GM21381 (cell line): ENCODE measurements around the gene TSPAN12.
A peak's percentile ranks its signal among the peaks of the same experiment; 100 is the strongest.

Experiments
- ATAC-seq: cut with Tn5 transposase; IDR thresholded peaks from one replicate; pipeline ENCODE4 v1.9.1; 2021; ENCODE audit warnings: mild to moderate bottlenecking, moderate library complexity; ENCODE audit not compliant: unreplicated experiment

TSPAN12 gene

DNA sequence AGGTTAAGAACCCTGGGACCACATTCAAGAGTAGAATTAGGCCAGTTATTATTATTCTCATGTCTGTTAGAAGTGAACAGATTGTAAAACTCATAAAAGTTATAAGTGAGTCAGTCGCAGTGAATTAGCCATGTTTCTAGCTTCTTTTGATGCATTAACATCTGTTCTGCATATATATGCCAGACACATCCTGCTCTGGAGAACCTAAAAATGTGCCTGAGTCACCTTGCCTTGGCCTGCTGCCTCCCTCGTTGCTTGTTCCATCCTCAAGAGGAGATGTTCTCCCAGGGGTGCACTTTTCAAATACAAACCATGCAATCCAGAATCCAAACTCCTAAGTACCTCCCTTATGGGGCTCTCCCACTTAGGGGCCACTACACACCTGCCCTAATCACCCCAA lies 14.8 kb downstream of the TSPAN12 start:
- no peak for ATAC-seq

DNA sequence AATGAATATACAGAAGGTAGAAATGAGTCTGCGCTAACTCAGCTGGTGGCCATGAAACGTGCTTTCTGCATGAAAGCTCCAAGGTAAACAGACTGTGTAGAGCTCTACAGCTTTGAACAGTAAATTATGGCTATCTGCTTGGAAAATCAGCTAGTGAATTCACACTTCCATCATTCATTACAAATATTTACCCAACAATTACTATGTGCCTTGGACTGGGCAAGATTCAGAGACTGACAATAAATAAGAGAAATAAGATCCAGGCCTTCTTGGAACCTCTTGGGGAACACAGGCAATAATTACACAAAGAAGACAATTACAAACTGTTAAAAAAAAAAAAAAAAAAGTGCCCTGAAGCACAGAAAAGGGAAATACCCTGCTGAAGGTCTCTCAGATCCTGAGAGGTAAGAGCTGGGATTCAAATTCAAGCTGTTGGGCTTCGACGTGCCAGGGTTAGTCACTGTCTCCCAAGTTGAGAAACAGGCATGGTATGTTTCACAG lies 15.8 kb downstream of the TSPAN12 start:
- no peak for ATAC-seq

DNA sequence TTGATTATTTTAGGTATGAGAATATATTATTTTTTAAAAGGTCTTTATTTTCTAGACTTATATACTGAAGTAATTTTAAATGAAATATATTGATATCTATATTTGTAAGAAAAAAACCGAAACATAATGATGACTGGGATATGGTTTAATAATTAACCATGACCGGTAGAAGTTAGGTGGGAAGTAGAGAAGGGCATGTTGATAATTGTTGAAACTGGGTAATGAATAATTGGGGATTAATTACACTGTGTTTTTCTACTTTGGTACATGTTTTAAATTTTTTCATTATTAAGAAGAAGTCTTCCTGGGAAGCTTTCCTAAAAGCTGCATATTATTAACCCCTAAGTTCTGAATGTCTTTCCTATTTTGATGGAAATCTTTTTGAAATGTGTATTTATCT lies 16.3 kb downstream of the TSPAN12 start:
- ATAC-seq = no peak

DNA sequence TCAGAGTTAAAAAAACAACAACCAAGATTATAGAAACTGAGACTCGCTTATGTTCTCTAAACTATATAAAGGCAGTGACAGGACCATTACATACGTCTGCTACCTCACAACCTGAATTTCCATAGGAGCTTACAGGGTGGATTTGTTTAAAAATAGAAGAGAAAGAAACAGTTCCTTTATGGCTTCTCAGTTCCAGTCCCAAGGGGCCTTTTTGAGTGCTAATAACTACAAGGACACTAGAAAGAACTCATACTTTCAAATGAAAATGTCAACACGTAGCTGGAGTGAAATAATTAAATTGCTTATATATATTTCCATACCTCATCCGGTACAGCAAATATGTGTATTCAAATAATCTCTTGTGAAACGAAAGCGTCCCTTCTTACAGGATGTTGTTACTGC lies 19.7 kb downstream of the TSPAN12 start:
- ATAC-seq = peak; percentile 56

DNA sequence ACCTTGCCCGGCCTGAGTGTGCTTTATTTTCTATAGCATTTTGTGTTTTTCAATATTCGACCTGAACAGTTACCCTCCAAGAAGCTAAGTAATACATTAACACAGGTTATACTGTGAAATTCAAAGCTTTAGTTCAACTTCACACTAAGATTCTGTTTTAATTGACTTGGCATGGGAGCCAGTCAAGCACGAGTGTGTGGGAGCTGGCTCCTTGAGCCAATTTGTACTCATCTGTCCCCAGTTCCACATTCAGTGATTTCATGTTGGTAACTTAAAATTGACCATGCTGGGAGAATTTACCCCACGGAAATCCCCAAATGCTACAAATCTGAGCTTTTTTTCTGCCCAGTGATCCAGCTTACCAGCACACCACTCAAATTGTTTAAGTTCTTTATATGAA lies 20.3 kb downstream of the TSPAN12 start:
- ATAC-seq = no peak

DNA sequence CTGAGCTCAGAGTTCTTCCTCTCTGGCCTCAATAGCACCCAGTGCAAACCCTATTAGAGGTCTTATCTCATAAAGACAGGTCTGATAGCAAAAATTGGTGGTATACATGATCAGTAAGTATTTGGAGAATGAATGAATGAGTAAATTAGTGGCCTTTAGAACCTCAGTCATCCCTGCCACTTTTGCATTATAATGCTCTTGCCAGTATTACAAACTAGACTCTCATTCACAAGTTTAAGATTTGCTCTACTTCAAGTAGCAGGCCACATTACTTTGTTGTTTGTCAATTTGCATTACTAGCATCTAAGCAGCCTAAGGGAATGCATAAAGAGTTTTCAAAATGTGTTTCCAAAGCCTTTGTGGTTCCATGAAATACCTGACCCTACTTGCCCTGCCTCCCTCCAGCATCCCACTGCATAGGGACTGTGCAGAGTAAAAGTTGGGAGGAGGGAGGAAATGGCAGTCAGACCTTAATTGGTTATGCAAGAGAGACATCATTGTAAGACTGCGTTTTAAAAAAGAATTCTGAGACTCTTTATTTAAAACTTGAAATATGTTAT lies 21.3 kb downstream of the TSPAN12 start:
- no peak for ATAC-seq

DNA sequence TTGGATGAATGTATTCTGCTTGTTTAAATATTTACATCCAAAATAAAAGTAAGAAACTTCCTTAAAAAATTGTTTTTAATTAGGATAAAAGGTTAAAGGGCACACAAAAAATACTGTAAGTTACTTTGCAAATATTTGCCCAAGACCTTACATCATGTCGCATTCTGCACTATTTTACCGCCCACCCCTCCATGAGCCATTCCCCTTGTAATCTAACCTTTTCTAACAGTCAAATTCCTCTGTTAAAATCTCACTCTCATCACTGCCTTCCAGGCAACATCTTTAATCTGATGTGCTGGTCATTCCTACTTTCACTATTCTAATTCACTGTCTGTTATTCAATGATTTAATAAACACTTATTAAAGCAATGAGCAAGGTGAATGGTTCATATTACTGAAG lies 23.2 kb downstream of the TSPAN12 start:
- ATAC-seq = no peak

DNA sequence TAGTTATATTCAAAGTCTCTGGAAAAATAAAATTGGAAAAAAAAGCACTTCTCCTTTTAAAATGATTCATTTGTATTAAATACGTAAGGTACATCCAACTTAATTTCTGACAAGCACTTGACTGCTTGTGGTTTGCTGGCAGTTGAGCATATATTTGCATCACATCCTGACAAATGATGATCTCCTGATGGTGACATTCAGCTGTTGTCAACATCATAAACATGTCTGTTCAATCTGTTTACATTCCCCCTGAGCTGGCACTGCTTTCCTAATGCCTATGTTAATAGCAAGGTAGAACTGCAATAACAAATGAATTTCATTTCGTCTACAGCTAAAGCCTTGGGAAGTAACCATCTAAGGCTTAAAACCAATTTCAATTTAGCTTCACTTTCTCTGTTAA lies 24.4 kb downstream of the TSPAN12 start:
- no peak for ATAC-seq

DNA sequence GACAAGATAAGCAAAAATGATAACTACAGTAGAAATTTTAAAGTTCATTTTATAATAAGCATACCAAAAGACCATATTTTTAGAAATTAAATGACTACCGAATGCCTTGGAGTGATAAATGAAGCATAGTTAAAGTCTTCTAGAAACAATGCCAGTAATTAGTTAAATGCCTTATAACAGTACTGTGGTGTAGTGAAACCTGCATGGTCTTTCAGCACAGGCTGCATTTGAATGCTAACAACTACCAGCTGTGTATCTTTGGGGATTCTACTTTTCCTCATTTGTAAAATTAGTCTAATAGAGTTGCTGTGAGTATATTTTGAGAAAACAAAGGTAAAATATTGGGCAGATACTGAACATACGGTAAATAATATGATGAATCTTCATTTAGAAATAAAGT lies 25.1 kb downstream of the TSPAN12 start:
- ATAC-seq = no peak

DNA sequence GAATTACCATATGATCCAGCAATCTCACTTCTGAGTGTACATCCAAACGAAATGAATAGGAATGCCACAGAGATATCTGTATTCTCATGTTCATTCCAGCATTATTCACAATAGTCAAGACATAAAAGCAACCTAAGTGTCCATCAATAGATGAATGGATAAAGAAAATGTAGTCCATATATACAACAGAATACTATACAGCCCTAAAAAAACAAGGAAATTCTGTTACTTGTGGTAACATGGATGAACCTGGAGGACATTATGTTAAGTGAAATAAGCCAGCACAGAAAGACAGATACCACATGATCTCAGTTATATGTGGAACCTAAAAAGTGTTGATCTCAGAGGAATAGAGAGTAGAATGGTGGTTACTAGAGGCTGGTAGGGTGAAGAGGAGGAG lies 26.7 kb downstream of the TSPAN12 start:
- no peak for ATAC-seq

DNA sequence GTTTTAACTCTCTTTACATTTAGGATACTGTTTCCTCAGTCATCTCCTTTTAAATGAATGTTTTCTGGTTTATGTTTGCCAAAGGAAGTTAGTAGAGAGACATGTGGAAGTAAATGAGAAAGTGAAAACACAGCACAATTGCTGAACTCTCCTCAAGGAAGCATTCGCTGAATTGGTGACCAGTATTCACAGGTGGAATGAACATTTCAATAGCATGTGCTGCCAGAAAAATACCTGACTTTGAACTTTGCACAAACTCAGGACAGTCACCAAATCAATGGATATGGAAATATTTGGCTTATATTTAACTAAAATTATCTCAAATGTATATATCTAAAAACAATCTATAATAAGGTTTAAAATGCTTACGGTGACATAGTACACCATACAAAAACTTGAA lies 28.5 kb downstream of the TSPAN12 start:
- ATAC-seq = no peak

DNA sequence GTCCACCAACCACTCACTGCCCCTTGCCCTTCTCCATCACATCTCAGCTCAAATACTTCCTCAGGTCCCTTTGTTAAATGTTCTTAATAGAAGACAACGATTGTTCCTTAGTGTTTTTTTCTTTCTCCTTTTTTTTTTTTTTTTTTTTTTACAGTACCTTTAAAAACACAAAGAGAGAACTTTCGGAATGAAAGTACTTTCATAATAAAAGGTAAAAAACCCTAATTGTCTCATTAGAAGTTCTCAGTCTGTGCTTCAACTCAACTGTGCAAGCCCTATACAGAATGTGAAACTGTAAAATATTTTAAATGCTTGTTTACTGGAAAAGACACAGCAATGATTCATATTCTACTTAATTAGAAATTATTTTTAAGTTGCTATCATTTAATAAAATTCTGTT lies 29.4 kb downstream of the TSPAN12 start:
- no peak for ATAC-seq

DNA sequence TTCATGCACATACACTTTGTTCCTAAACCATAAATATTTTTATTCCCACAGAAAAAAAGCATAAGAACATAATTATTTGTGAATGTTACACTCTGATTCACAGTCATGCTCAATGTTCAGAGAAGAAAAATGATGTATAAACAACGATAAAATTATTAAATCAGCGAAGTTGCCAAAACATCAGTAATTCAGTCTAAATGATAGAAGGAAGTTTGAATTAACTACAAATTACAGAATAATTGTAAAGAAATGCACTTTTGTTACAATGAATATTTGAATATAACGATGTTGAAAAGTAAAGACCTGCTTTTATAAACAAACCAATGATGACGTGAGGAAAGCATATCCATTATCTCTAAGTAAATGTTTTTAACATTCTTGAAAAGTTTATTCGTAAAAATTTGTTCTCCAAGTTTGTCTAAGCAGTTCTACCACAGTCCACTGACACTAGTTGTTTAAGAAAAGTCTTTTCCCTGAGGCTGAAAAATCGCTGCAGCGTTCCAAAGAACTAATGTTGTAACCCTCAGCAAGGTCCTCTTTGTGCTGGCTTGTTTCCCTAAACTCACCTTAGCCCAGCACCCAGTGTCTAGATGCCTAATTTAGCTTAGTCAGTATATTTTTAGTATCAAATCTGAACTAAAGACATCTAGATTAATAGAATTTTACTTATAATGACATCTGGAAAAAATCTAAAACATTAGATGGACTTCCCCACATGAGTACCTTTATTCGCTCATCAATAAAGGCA lies 30.4 kb downstream of the TSPAN12 start:
- ATAC-seq = no peak

DNA sequence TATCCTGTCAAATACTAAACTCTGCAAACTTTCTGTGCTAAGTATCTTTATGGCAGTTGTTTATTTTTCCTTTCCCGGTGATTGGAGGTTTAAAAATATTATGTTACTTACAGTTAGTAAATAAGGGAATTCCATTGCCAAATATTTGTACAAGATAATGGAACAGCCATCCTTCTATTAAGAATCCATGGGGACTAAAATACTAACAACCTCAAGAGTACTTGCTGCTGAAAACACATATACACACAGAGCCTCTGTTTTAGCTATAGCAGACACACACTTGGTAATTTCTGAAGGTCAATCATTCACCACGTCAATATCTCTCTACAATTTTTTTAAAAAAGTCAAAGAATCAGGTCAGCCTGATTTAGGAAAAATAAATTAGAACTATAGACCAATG lies 32.4 kb downstream of the TSPAN12 start:
- ATAC-seq = no peak

DNA sequence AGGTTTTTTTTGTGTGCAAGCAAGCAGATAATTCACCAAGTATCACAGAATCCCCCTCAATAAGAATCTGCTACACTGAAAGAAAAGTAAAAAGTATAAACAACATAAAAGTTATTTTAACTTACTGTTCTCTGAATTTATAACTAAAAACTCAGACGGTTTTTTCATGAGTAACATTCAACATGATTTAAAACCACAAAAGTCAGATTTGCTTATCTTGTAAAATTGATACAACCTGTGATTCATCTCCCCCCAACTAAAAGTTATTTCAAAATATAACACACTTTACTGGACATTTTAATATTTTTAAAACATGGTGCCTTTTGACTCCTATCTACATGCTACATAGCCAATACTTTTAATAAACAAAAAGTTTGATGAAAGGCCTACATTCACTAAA lies 32.8 kb downstream of the TSPAN12 start:
- ATAC-seq = no peak

DNA sequence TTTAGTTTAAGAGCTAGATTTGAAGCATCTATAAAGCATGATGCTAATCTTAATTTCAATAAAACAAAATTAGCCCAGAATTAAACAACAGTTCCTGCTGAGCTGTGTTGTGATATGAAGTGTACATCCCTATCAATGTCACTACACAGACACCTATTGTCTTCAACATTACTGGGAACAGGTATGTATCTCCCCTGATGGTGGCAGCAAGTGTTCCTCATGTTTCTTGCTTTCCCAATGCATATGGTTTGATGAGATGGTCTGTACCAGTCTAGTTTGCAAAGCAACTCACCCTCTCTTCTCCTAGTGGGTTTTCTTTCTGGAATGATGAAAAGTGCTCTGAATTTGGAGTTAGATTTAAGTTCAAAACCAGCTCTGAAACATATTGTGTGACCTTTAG lies 38.1 kb downstream of the TSPAN12 start:
- no peak for ATAC-seq

DNA sequence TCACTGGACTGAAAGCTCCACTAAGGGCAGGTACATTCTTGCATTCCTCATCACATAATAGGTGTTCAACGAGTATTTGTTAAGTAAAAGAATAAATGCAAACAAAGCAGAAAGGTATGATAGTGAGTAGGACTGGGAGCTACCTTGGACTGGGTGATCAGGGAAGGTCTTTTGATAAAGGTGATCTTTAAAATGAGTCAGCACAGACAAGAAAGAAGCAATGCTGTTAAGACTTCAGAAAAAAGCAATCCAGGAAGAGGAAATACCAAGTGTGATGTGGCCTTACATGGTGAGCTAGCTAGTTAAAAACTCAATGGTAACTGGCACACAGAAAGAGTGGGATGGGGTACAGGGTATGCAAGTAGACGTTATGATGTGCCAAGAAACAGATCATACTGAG lies 40.1 kb downstream of the TSPAN12 start:
- no peak for ATAC-seq

DNA sequence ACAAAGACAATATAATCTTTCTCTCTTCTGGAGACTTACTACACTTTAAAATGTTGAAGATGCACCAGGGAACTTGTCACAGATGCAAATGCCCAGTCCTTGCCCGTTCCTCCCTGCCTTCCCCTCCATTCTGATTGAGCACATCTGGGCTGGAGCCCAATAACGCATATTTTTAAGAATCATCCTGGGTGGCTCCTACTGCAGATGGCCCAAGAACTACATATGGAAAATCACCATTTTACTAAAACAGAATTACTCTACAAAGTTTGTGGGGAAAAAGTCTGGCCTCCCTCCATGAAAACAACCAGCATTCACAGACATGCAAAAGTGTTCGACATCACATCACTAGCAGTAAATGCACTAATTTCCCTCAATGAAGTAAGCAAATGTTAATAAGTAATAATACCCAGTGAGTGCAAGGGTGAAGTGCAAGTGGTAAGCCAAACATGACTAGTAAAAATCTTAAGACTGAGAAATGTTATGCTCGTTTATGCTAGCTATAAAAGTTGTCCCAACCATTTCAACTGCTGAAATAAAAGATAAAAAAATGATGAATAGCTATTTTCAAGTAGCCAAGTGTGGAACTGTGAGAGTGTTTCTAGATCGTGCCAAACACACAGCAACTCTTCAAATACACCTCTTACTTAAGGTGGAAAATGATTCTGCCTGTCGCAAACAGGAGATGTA lies 43.5 kb downstream of the TSPAN12 start:
- no peak for ATAC-seq

DNA sequence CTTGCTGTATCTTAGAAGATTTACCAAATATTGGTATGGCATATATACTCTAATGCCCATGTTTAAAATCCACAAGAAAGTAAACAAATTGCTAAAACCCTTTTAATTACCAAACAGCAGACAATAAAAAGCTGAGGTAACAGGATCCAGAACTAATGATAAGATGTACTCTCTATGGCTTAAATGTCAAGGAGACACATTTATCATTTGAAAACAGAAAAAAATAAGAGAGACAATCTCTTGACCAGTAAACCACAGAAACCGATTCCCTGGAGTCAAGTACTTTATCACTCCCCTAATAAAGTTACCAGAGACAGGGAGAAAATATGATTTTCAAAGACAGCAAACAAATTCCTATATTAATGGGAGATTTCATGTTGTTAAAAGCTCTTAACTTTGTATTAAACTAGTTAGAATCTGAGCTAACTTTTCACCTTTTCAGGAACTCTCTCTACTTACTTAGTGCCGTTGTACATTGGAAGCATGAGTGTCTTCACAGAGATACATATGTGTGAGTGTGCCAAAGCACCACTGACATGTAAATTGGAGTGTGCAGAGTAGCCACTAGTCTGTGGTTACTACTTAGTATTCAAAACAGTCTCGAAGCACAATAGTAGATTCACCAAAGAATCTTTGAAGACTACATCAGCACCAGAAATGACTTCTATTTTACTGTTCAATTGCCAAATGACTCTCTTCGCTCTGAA lies 44.2 kb downstream of the TSPAN12 start:
- no peak for ATAC-seq

DNA sequence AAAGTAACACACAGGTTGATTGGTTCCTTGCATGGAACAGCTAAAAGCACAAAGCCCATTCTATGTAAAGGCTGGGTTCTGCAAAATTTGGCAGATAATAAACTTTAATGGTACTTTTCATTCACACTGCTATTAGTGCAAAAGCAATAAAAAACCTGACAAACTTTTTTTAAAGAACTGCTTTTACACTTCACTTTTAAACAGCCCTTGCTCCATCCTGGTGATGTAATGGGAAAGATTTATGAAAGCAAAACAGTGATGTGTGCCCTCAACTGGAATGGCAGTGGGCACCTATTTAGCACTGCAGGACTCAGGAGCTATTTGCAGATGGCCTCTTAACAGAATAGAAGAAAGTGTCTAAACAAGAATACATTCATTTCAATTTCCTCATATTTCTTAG lies 44.9 kb downstream of the TSPAN12 start:
- no peak for ATAC-seq

DNA sequence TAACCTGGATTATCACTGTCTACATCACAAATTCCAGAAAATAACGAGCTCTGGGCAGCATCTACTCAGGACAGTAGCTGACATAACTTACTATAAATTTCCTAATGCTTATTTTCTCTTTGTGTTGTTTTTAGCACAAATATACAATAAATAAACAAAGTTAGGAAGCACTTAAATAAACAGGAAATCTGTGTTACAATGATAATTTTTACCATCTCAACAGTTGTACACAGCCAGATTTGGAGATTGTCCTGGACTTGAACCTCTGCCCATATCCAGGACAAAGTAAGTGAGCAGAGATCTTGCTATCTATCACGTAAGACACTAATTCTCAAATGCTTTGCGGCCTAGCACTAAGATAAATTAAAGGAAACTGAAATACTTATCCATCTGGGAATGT lies 48.7 kb downstream of the TSPAN12 start:
- no peak for ATAC-seq

DNA sequence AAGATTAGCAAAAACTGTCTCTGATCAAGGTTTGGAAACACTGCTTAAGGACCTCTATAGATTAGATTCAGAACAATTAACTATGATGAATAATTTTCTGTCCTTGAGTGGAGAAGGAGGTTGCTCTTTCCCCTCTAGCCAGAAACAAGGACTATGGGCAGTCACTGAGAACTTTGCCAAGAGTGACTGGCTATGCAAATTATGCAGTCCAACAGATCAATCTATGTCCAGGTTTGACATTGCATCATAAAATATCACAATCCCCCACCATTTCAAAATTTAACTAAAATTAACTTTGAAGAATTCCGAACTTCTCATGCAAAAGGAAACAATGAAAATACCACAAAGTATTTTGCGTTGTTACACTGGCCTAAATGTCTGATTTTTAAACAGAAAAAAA lies 50.6 kb downstream of the TSPAN12 start:
- ATAC-seq = no peak
